ENCODE measurements around the gene SIX2.

SIX2 gene

DNA sequence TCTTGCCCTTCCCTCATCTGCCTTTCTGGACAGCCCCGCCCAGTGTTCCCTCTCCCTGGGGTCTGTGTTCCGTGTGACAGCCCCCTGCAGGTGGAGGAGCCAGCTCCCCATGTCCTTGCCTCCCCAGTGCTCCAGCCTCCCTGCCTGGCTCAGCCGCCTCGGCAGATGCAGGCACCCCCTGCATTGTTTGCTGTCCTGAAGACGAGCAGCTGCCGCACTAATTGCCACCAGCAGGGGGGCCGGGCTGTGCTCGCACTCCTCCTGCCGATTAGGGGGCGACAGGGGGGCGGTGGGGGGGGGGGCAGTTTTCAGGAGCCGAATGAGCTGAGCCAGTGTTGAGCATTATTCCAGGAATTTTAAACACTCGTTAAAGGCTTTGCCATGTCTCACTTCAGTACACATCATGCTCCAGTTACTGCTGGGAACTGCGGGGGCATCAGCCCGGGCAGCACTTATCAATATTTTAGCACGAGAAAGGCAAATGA lies 44.5 kb downstream of the SIX2 start:
- no peak for DNase-seq

DNA sequence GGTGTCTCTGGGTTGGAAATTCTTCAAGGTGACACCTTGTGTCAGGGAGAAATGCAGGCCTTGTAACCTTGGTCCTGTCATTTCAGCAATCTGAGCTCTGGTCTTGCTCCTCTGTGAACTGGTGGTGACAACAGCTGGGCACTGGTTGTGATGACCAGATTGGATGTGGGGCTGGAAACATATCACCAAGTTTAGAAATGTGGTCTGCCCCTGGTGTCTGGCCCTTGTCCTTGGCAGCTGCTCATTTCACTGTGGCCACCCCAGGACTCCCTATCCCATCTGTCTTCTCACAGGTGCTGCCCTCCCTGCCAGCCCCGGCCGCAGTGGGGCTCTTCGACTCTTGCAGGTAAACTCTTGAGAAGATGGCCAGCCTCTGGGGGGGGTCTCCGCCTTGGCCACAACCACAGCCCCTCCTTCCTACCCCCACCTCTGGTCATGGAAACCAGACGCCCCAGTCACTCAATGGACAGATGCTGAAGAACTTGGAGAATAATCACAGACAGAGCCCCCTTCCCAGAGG lies 47.0 kb downstream of the SIX2 start:
- no peak for DNase-seq

DNA sequence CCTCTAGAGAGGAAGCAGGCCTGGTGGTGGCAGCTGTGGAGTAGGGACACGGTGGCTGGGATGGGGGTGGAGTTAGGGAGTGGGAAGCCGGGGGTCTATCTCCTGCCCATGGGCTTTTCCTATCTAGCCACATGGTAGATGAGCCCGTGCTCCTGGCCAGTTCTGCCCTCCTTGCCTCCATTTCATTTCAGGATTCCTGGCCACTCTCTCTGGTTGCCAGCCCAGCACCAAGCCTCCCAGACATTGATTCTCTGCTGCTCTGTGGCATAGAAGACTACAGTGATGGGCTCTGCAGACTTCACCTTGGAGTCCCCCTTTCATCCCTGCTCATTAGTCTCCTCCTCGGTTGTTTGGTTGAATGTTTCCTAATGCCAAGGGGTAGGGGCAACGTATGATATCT lies 48.4 kb downstream of the SIX2 start:
- DNase-seq: no peak

DNA sequence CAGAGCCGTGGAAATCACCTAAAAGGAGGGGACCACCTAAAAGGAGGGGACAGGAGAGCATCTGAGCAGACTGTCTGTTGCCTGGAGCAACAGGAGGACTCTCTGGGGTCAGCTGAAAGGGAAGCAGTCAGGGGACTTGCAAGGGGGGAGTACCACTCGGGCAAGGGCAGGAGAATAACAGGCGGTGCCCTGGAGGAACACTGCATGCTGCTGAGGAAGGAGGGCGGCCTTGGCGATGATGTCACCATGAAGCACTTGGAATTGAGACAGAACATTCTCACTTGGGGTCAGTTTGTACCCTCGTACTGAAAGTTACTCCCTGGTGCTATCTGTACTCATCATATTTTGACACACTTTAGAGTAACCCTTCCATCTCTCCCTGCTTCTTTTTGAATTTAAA lies 49.4 kb downstream of the SIX2 start:
- DNase-seq: peak; percentile 47

GRCh38 chr2:44957656-44958327 lies 51.5 kb downstream of the SIX2 start:
- DNase-seq: no peak

DNA sequence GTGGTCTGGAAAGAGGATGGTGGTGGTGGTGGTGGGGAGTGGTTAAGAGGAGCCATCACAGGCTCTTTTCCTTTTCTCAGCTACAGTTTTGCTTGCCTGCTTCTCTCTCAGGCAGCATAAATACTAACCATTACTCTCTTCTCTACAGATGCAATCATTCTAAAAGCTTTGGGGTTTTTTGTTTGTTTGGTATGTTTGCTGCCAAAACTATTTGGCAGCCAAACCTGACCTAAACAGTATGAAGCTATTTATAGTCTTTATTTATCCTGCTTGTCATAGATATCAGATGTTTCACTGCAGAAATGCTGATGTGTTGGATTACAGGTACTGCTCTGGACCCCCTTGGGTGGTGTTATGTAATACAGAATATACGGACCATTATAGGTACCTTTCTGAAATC lies 52.4 kb downstream of the SIX2 start:
- DNase-seq: peak; percentile 47

DNA sequence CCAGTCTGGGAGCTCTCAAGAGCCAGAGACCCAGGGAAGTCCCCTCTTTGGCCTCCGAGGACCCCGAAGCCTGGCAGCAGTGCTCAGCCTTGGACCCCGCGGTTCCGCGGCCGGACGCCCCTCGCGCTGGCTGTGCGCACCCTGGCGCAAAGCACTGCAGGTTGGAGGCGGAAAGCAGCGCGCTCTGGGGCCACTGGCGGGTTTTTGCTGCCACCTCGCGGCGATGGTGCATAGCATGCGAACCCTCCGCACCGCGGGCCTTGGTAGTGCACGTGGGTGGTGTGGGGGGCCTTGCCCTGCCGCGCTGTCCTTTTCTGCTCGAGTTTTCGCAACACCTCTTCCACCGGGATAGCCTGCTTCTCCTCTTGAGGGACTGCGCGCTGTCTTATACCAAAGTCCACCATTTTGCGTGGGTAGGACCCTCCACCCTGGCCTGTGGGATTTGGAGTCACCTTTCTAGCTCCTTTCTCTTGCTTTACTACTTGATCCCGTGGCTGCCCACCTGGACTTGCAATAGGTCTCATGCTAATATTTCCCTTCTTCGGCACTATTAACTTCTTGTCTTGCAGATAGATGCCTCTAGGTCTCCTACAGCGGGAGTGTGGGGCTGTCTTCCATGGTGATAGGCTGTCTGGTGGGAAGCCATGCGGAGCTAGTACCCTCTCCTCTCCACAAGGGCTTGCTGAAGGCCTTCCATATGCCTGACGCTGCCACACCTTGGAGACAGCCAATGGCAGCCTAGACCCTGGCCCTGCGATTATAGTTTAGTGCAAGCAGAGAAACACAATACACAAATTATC lies 53.5 kb downstream of the SIX2 start:
- DNase-seq: peak; percentile 61

Data from HCEC 1CT (cell line).